Measurements from ENCODE around the gene FOXE3.

The FOXE3 gene

GRCh38 chr1:47405697-47406096, 10.4 kb upstream of the FOXE3 start:
- DNase-seq (ENCODE audit: low read depth): no peak

GRCh38 chr1:47406966-47407365, 9.1 kb upstream of the FOXE3 start:
- no peak for DNase-seq (ENCODE audit: low read depth)

GRCh38 chr1:47407481-47407880, 8.6 kb upstream of the FOXE3 start:
- no peak for DNase-seq (ENCODE audit: low read depth)

- DNase-seq (ENCODE audit: low read depth): no peak
Measured at GRCh38 chr1:47409311-47410067, 6.6 kb upstream of the FOXE3 start.

- DNase-seq (ENCODE audit: low read depth): no peak
Measured at GRCh38 chr1:47410068-47410455, 6.0 kb upstream of the FOXE3 start.

GRCh38 chr1:47411436-47411835, 4.6 kb upstream of the FOXE3 start:
- DNase-seq (ENCODE audit: low read depth): no peak

- no peak for DNase-seq (ENCODE audit: low read depth)
Measured at GRCh38 chr1:47412437-47412836, 3.6 kb upstream of the FOXE3 start.

- DNase-seq (ENCODE audit: low read depth): no peak
Measured at GRCh38 chr1:47416319-47417169, 459 bp downstream of the FOXE3 start.

GRCh38 chr1:47417170-47418044, 1.3 kb downstream of the FOXE3 start:
- DNase-seq (ENCODE audit: low read depth): no peak

GRCh38 chr1:47418122-47418521, 2.0 kb downstream of the FOXE3 start:
- DNase-seq (ENCODE audit: low read depth): no peak

- DNase-seq (ENCODE audit: low read depth): no peak
Measured at GRCh38 chr1:47418681-47419325, 2.7 kb downstream of the FOXE3 start.

- no peak for DNase-seq (ENCODE audit: low read depth)
Measured at GRCh38 chr1:47420547-47420946, 4.5 kb downstream of the FOXE3 start.

GRCh38 chr1:47423872-47424271, 7.8 kb downstream of the FOXE3 start:
- DNase-seq (ENCODE audit: low read depth): no peak

- no peak for DNase-seq (ENCODE audit: low read depth)
Measured at GRCh38 chr1:47424336-47424982, 8.4 kb downstream of the FOXE3 start.

- DNase-seq (ENCODE audit: low read depth): no peak
Measured at GRCh38 chr1:47431534-47431933, 15.4 kb downstream of the FOXE3 start.

GRCh38 chr1:47432071-47433036, 16.3 kb downstream of the FOXE3 start:
- peak; percentile 37 for DNase-seq (ENCODE audit: low read depth)

GRCh38 chr1:47433037-47433421, 16.9 kb downstream of the FOXE3 start:
- no peak for DNase-seq (ENCODE audit: low read depth)

GRCh38 chr1:47433477-47434050, 17.5 kb downstream of the FOXE3 start:
- no peak for DNase-seq (ENCODE audit: low read depth)

- DNase-seq (ENCODE audit: low read depth): no peak
Measured at GRCh38 chr1:47434051-47434842, 18.2 kb downstream of the FOXE3 start.

All from stimulated activated CD8-positive, alpha-beta memory T cell treated with anti-CD3 and anti-CD28 coated beads, Interleukin-12 subunit alpha, Interleukin-12 subunit beta, amount 100 ng/mL, for 1 hour (primary cell).